Neuronal stem cell (in vitro differentiated cells): ENCODE results near the gene TMEM171.

Experiments
- DNase-seq: peaks from one replicate; pipeline ENCODE4 v3.0.0-alpha.2; 2013; ENCODE audit warnings: low spot score
- H2AFZ ChIP-seq: one replicate; pipeline ENCODE4 v1.6.1; 2013; ENCODE audit warnings: mild to moderate bottlenecking, low read length, inconsistent platforms
- H2AK5ac ChIP-seq: 2 replicates; pipeline ENCODE4 v1.6.1; 2013; ENCODE audit warnings: low read depth, mild to moderate bottlenecking, inconsistent platforms, low read length, moderate library complexity, mixed read lengths
- H2BK120ac ChIP-seq: 2 replicates; pipeline ENCODE4 v1.6.1; 2013; ENCODE audit warnings: low read depth, mild to moderate bottlenecking, inconsistent platforms, low read length, moderate library complexity, mixed read lengths
- H2BK12ac ChIP-seq: one replicate; pipeline ENCODE4 v1.6.1; 2013; ENCODE audit warnings: low read length, inconsistent platforms
- H2BK15ac ChIP-seq: 2 replicates; pipeline ENCODE4 v1.6.1; 2013; ENCODE audit warnings: mild to moderate bottlenecking, low read length, inconsistent platforms, mixed read lengths
- H2BK5ac ChIP-seq: one replicate; pipeline ENCODE4 v1.6.1; 2013; ENCODE audit warnings: inconsistent platforms, mild to moderate bottlenecking, low read length, moderate library complexity
- H3K14ac ChIP-seq: one replicate; pipeline ENCODE4 v1.6.1; 2013; ENCODE audit warnings: low read length, inconsistent platforms
- H3K18ac ChIP-seq: 2 replicates; pipeline ENCODE4 v1.6.1; 2013; ENCODE audit warnings: low read length, inconsistent platforms
- H3K23ac ChIP-seq: 2 replicates; pipeline ENCODE4 v1.6.1; 2013; ENCODE audit warnings: low read depth, mild to moderate bottlenecking, mixed read lengths, low read length, inconsistent platforms; ENCODE audit not compliant: poor library complexity
- H3K27ac ChIP-seq: replicated peaks from 3 replicates; pipeline ENCODE4 v1.5.1; 2013; ENCODE audit warnings: low read length, inconsistent platforms
- H3K27me3 ChIP-seq, 3 experiments: 2 replicates each; pipeline ENCODE4 v1.6.1; 2013; ENCODE audit warnings: low read length in 3 of 3, mild to moderate bottlenecking in 2 of 3, inconsistent platforms in 1 of 3, low read depth in 1 of 3, mixed read lengths in 1 of 3, moderate library complexity in 1 of 3; ENCODE audit not compliant: control insufficient read depth in 3 of 3, insufficient read depth in 3 of 3
- H3K36me3 ChIP-seq, 2 donors: replicated peaks in 1 of 2; 2 replicates each; pipeline ENCODE4 v1.6.1; 2013; ENCODE audit warnings: low read length in 2 of 2; ENCODE audit not compliant: control insufficient read depth in 2 of 2, insufficient read depth in 2 of 2
- H3K4ac ChIP-seq: 2 replicates; pipeline ENCODE4 v1.6.1; 2013; ENCODE audit warnings: inconsistent platforms, mild to moderate bottlenecking, low read length, moderate library complexity
- H3K4me1 ChIP-seq, 2 donors: 1 replicate in 1 of 2; 2 replicates in 1 of 2; pipeline ENCODE4 v1.6.1; 2013; ENCODE audit warnings: low read length in 2 of 2, low read depth in 1 of 2; ENCODE audit not compliant: control insufficient read depth in 2 of 2, insufficient read depth in 1 of 2
- H3K4me2 ChIP-seq: one replicate; pipeline ENCODE4 v1.6.1; 2013; ENCODE audit warnings: mild to moderate bottlenecking, low read length, inconsistent platforms; ENCODE audit not compliant: insufficient read depth, poor library complexity, severe bottlenecking
- H3K4me3 ChIP-seq, 2 donors: 2 replicates each; pipeline ENCODE4 v1.5.1; 2013; ENCODE audit warnings: low read length in 2 of 2, mild to moderate bottlenecking in 2 of 2, inconsistent platforms in 1 of 2, moderate library complexity in 1 of 2
- H3K79me1 ChIP-seq: one replicate; pipeline ENCODE4 v1.6.1; 2013; ENCODE audit warnings: low read depth, mild to moderate bottlenecking, inconsistent platforms, low read length, moderate library complexity
- H3K9ac ChIP-seq: one replicate; pipeline ENCODE4 v1.6.1; 2013; ENCODE audit warnings: mild to moderate bottlenecking, low read depth, low read length, inconsistent platforms; ENCODE audit not compliant: poor library complexity
- H3K9me3 ChIP-seq, 2 donors: replicated peaks in 1 of 2; 2 replicates each; pipeline versions ENCODE3 to v1.6.1; 2013; ENCODE audit warnings: low read length in 2 of 2, mild to moderate bottlenecking in 2 of 2, inconsistent platforms in 1 of 2, low read depth in 1 of 2, mixed read lengths in 1 of 2, moderate library complexity in 1 of 2; ENCODE audit not compliant: control insufficient read depth in 2 of 2, insufficient read depth in 1 of 2
- H4K8ac ChIP-seq: one replicate; pipeline ENCODE4 v1.6.1; 2013; ENCODE audit warnings: low read depth, mild to moderate bottlenecking, inconsistent platforms, low read length, moderate library complexity
- H4K91ac ChIP-seq: one replicate; pipeline ENCODE4 v1.6.1; 2013; ENCODE audit warnings: low read length, low read depth, mild to moderate bottlenecking, inconsistent platforms; ENCODE audit not compliant: poor library complexity
- WGBS, 2 donors: extraction: QIAGEN DNeasy Blood & Tissue Kit; methylation state at CpG; one replicate each; pipeline ENCODE4 v1.1.7; 2013; ENCODE audit warnings: missing lambda C conversion rate in 2 of 2, mixed read lengths in 1 of 2; ENCODE audit not compliant: insufficient read length in 2 of 2, insufficient replicate concordance in 1 of 2; ENCODE audit errors: extremely low coverage in 2 of 2; 5-methylcytosine and 5-hydroxymethylcytosine counted together

Gene TMEM171

GRCh38 chr5:73094415-73094814, 26.0 kb upstream of the TMEM171 start:
- H3K18ac ChIP-seq: no peak overlapping the region
- no CpG with 5 or more reads among the region's 1 CpG for WGBS, 2 donors
- no peak overlapping the region for H2BK15ac ChIP-seq
- no peak overlapping the region for H2BK120ac ChIP-seq
- no peak overlapping the region for H2AK5ac ChIP-seq
- no peak overlapping the region for H3K4ac ChIP-seq
- no peak overlapping the region for H4K8ac ChIP-seq
- no peak overlapping the region for H2BK5ac ChIP-seq
- H2BK12ac ChIP-seq: no peak overlapping the region
- no peak overlapping the region for H2AFZ ChIP-seq
- H3K27ac ChIP-seq: no peak overlapping the region
- H3K4me1 ChIP-seq: no peaks in the 10 kb centered on the region
- no peaks in the 10 kb centered on the region for H3K36me3 ChIP-seq
- no peak overlapping the region for H3K14ac ChIP-seq
- no peak overlapping the region for H3K4me3 ChIP-seq
- H3K79me1 ChIP-seq: no peaks in the 10 kb centered on the region
- DNase-seq: no peak
- H3K9me3 ChIP-seq: peaks cover 5% of the 10 kb centered on the region in 2 donors
- H3K9ac ChIP-seq: no peak overlapping the region
- H3K4me2 ChIP-seq: no peak overlapping the region
- no peaks in the 10 kb centered on the region for H3K27me3 ChIP-seq
- H4K91ac ChIP-seq: no peak overlapping the region
- H3K23ac ChIP-seq: no peak overlapping the region

DNA sequence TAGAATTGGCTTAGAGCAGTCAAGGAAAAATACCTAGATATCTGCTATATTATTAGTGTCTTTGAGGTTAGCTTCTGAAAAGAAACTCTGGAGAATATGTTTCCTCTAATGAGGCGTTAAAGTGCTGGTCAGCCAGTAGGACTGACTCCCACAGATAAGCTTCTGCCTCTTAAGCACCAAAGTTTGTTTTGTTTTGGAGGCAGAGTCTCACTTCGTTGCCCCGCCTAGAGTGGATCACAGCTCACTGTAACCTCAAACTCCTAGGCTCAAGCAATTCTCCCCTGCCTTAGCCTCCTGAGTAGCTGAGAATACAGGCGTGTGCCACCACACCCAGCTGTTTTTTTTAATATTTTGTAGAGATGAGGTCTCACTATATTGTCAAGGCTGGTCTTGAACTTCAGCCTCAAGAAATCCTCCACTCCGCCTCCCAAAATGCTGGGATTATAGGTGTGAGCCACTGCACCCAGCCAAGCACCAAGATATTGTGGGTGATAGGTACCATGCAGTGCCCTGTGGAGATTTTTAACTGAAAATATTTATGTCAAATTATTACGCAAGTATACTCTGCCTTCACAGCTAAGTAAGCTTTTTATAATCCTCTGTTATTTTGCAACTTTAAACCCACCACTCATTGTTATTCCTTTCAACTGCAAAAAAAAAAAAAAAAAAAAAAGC, 24.7 kb upstream of the TMEM171 start:
- H3K4me2 ChIP-seq: no peak overlapping the region
- WGBS, 2 donors: no CpG with 5 or more reads among the region's 6 CpGs
- no peaks in the 10 kb centered on the region for H3K27me3 ChIP-seq
- no peaks in the 10 kb centered on the region for H3K4me1 ChIP-seq
- H3K36me3 ChIP-seq: no peaks in the 10 kb centered on the region
- no peak overlapping the region for H3K4ac ChIP-seq
- H3K79me1 ChIP-seq: no peaks in the 10 kb centered on the region
- no peak overlapping the region for H3K23ac ChIP-seq
- no peak overlapping the region for H2AK5ac ChIP-seq
- no peak overlapping the region for H3K14ac ChIP-seq
- H2BK5ac ChIP-seq: no peak overlapping the region
- H2BK12ac ChIP-seq: no peak overlapping the region
- H2AFZ ChIP-seq: no peak overlapping the region
- no peak for DNase-seq
- no peak overlapping the region for H2BK120ac ChIP-seq
- no peak overlapping the region for H3K4me3 ChIP-seq
- H3K27ac ChIP-seq: no peak overlapping the region
- peaks cover 5% of the 10 kb centered on the region in 2 donors for H3K9me3 ChIP-seq
- no peak overlapping the region for H3K9ac ChIP-seq
- no peak overlapping the region for H4K8ac ChIP-seq
- H4K91ac ChIP-seq: no peak overlapping the region
- no peak overlapping the region for H2BK15ac ChIP-seq
- no peak overlapping the region for H3K18ac ChIP-seq

GRCh38 chr5:73096239-73096575, 24.2 kb upstream of the TMEM171 start:
- no peaks in the 10 kb centered on the region for H3K4me1 ChIP-seq
- H3K4me2 ChIP-seq: no peak overlapping the region

GRCh38 chr5:73097740-73098139, 22.6 kb upstream of the TMEM171 start:
- no peak overlapping the region for H2BK12ac ChIP-seq
- no peak overlapping the region for H2BK5ac ChIP-seq
- H4K91ac ChIP-seq: no peak overlapping the region
- H3K79me1 ChIP-seq: no peaks in the 10 kb centered on the region
- no peak overlapping the region for H2BK15ac ChIP-seq
- H2BK120ac ChIP-seq: no peak overlapping the region
- no peak overlapping the region for H3K4me3 ChIP-seq
- no peak overlapping the region for H3K27ac ChIP-seq
- peaks cover 5% of the 10 kb centered on the region in 2 donors for H3K9me3 ChIP-seq
- no peak overlapping the region for H3K18ac ChIP-seq
- DNase-seq: no peak
- H3K14ac ChIP-seq: no peak overlapping the region
- no peaks in the 10 kb centered on the region for H3K4me1 ChIP-seq
- no peaks in the 10 kb centered on the region for H3K27me3 ChIP-seq
- H3K4ac ChIP-seq: no peak overlapping the region
- no peak overlapping the region for H3K4me2 ChIP-seq
- H3K36me3 ChIP-seq: no peaks in the 10 kb centered on the region
- no peak overlapping the region for H3K9ac ChIP-seq
- H2AK5ac ChIP-seq: no peak overlapping the region
- no peak overlapping the region for H3K23ac ChIP-seq
- no peak overlapping the region for H4K8ac ChIP-seq
- no CpG with 5 or more reads among the region's 2 CpGs for WGBS, 2 donors
- no peak overlapping the region for H2AFZ ChIP-seq

More at GRCh38 chr5:73096239-73096575, 24.2 kb upstream of the TMEM171 start:
- H3K36me3 ChIP-seq: no peaks in the 10 kb centered on the region
- H3K4me3 ChIP-seq: no peak overlapping the region
- H3K4ac ChIP-seq: no peak overlapping the region
- H3K79me1 ChIP-seq: no peaks in the 10 kb centered on the region
- H2BK120ac ChIP-seq: no peak overlapping the region
- no peak overlapping the region for H2BK15ac ChIP-seq
- no peak overlapping the region for H3K18ac ChIP-seq
- no peak overlapping the region for H3K14ac ChIP-seq
- H3K9ac ChIP-seq: no peak overlapping the region
- H2BK12ac ChIP-seq: no peak overlapping the region
- no peak overlapping the region for H4K91ac ChIP-seq
- H2BK5ac ChIP-seq: no peak overlapping the region
- no CpG with 5 or more reads among the region's 1 CpG for WGBS, 2 donors
- no peak overlapping the region for H4K8ac ChIP-seq
- H2AK5ac ChIP-seq: no peak overlapping the region
- H3K9me3 ChIP-seq: peaks cover 5% of the 10 kb centered on the region in 2 donors
- DNase-seq: no peak
- H3K23ac ChIP-seq: no peak overlapping the region
- no peak overlapping the region for H2AFZ ChIP-seq
- no peaks in the 10 kb centered on the region for H3K27me3 ChIP-seq
- no peak overlapping the region for H3K27ac ChIP-seq
